ENCODE measurements around the gene INPP4B.

DNA sequence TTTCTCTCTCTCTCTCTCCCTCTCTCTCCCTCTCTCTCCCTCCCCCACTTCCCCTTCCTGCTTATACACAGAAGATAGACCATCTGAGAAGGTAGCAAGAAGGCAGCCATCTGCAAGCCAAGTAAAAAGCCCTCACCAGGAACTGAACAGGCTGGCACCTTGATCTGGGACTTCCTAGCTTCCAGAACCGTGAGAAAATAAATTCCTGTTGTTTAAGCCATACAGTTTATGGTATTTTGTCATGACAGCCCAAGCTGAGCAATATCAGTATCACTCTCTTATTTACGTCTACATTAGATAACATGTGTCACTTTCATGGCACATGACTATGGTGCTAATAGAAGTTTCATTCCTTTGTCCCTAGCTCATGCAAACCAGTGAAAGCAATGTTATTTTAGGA lies 581.1 kb downstream of the INPP4B start:
- TF ChIP-seq, protein P1, sequence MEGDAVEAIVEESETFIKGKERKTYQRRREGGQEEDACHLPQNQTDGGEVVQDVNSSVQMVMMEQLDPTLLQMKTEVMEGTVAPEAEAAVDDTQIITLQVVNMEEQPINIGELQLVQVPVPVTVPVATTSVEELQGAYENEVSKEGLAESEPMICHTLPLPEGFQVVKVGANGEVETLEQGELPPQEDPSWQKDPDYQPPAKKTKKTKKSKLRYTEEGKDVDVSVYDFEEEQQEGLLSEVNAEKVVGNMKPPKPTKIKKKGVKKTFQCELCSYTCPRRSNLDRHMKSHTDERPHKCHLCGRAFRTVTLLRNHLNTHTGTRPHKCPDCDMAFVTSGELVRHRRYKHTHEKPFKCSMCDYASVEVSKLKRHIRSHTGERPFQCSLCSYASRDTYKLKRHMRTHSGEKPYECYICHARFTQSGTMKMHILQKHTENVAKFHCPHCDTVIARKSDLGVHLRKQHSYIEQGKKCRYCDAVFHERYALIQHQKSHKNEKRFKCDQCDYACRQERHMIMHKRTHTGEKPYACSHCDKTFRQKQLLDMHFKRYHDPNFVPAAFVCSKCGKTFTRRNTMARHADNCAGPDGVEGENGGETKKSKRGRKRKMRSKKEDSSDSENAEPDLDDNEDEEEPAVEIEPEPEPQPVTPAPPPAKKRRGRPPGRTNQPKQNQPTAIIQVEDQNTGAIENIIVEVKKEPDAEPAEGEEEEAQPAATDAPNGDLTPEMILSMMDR (IDR thresholded peaks at IDR 0.05; ENCODE audit: borderline replicate concordance, extremely low read depth, low read length, poor library complexity, severe bottlenecking), result no peak
- no peak for TF ChIP-seq EZH2 (IDR thresholded peaks at IDR 0.05; ENCODE audit: borderline replicate concordance, low read depth, low read length, severe bottlenecking)

Measured in DND-41 (cell line).